ENCODE results near the gene FAM13B.
"Not testable (repeated sequence)": the region's sequence is repeated elsewhere in the genome, so short reads cannot be mapped to it uniquely, and the experiment has no call there.

Gene FAM13B

DNA sequence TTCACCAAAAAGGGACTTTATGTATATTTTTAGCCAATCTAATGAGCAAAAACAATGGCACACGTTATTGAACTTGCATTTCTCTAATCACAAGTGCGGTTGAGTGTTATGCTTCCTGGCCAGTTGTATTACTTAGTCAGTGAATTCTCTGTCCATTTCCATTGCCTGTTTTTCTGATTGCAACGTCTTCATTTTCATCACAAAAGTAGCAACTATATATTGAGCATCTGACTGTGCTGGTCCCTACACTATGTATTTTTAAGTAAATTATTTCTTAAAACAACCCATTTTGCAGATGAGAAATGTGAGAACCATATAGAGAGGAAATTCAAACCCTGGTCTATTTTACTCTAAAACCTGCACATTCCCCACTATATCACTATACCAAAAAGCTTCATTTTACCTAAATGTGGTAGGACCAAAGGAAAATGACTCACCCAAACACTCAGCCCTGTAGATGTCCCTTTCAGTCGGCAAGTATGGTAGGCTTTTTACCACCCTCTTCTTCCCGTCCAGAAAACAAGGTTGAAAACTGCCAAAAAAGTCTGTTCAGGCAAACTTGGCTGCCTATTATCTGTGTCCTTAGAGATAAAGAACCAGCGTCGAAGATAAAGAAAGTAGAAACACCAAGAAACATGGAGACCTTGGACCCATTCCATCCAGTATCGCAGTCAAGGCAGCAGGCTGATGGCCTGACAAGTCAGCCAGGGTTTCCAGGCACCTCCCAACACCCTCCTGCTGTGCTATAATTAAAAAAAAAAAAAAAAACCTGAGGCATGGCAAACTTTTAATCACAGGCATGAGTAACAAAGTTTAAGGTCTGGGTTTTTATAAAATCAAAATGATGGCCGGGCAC lies 18.8 kb upstream of the FAM13B start:
- POLR2A ChIA-PET, result no interaction called here
- TF ChIP-seq CTCF (IDR thresholded peaks at IDR 0.05; ENCODE audit: insufficient read depth, low read length, missing control alignments), result no peak
- no peak overlapping the region for H3K4me3 ChIP-seq (ENCODE audit: low read depth, low read length)
- no peak for DNase-seq (ENCODE audit: low read depth, low spot score)
- CTCF ChIA-PET, result interaction anchor here (0.8 to 2.4 kb wide), 4 partner anchors 16 to 82 kb away, joined by 4 to 21 read pairs (median 6); no protein-coding TSS in a partner anchor

DNA sequence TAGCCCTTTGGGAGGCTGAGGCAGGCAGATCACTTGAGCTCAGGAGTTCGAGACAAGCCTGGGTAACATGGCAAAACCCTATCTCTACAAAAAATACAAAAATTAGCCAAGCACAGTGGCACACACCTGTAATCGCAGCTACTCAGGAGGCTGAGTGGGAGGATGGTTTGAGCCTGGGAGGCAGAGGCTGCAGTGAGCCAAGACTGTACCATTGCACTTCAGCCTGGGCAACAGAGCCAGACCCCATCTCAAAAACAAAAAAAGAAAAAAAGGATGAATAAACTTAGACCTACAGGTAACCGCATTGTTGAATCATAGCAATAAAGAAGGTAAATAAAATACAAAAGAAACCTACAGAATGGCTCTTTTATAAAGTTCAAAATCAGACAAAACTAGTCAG lies 12.4 kb upstream of the FAM13B start:
- DNase-seq (ENCODE audit: low read depth, low spot score); POLR2A ChIA-PET; H3K4me3 ChIP-seq (ENCODE audit: low read depth, low read length): not testable (repeated sequence)
- CTCF ChIA-PET, result interaction anchor here (6.3 to 18.8 kb wide), 2 partner anchors 10 to 19 kb away, joined by 47 to 444 read pairs; partner anchors contain the start of gene FAM13B

DNA sequence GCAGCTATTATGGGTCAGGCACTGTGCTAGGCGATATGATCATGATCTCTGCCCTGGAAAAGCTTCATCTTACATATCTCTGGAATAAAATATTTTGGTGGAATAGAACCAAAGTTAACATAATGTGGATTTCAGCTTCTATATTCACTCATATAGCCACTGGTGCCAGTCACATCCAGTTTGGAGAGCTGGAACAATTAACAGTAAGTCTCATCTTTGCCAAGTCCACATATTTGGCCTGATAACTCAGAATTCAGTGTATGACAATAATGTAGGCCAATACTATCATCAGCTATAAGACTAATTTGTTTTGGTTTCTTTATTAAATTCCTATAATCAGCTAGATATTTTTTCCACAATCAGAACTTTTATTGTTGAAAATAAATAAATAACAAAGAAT lies 5.9 kb upstream of the FAM13B start:
- POLR2A ChIA-PET, result no interaction called here
- CTCF ChIA-PET, result interaction anchor here (0.8 to 18.8 kb wide), 10 partner anchors 10 to 260 kb away, joined by 3 to 444 read pairs (median 5); no protein-coding TSS in a partner anchor
- H3K4me3 ChIP-seq (ENCODE audit: low read depth, low read length), result no peak overlapping the region
- TF ChIP-seq CTCF (IDR thresholded peaks at IDR 0.05; ENCODE audit: insufficient read depth, low read length, missing control alignments), result no peak
- DNase-seq (ENCODE audit: low read depth, low spot score), result no peak

DNA sequence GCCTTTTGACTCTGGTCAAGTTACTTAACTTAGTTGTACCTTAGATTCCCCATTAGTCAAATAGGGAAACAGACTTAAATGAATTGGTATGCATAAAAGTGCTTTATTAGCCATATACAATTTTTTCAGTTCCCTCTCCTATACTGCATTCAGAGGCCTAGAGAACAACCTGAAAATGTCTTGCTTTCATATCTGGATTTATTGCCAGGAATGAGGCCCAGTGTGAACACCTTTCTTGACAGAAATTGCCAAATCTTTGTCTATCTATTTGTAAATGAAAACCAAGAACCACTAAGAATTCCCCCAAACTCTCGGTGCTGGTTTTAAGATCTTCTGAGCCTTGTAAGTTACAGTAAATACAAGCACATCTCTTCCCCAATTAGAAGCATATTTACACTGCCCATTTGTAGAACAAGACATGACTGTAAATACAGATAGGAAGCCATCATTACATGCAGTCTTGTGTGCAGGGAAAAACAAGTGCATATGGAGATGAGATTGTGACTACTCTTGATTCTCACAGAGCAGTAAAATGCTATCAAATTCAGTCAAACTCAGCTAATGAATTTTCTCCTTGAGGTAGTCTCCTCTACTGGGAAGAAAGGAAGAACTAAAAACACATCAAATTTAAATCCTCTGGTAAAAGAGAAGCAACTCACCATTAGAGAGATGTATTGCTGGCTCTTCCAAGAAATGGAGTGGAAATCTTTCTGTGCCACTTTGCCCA lies 5.2 kb upstream of the FAM13B start:
- H3K4me3 ChIP-seq (ENCODE audit: low read depth, low read length), result no peak overlapping the region
- TF ChIP-seq CTCF (IDR thresholded peaks at IDR 0.05; ENCODE audit: insufficient read depth, low read length, missing control alignments), result no peak
- ChIA-PET CTCF (interaction anchor here (0.9 to 18.8 kb wide), 11 partner anchors 9 to 259 kb away, joined by 3 to 444 read pairs (median 7); no protein-coding TSS in a partner anchor), POLR2A (no interaction called here)
- DNase-seq (ENCODE audit: low read depth, low spot score), result no peak

- ChIA-PET POLR2A (no interaction called here), CTCF (interaction anchor here (1.7 to 18.8 kb wide), 14 partner anchors 7 to 258 kb away, joined by 3 to 444 read pairs (median 15); no protein-coding TSS in a partner anchor)
- no peak for DNase-seq (ENCODE audit: low read depth, low spot score)
- no peak overlapping the region for H3K4me3 ChIP-seq (ENCODE audit: low read depth, low read length)
- TF ChIP-seq CTCF (IDR thresholded peaks at IDR 0.05; ENCODE audit: insufficient read depth, low read length, missing control alignments), result no peak
Measured at GRCh38 chr5:138037271-138037670, 4.4 kb upstream of the FAM13B start.

DNA sequence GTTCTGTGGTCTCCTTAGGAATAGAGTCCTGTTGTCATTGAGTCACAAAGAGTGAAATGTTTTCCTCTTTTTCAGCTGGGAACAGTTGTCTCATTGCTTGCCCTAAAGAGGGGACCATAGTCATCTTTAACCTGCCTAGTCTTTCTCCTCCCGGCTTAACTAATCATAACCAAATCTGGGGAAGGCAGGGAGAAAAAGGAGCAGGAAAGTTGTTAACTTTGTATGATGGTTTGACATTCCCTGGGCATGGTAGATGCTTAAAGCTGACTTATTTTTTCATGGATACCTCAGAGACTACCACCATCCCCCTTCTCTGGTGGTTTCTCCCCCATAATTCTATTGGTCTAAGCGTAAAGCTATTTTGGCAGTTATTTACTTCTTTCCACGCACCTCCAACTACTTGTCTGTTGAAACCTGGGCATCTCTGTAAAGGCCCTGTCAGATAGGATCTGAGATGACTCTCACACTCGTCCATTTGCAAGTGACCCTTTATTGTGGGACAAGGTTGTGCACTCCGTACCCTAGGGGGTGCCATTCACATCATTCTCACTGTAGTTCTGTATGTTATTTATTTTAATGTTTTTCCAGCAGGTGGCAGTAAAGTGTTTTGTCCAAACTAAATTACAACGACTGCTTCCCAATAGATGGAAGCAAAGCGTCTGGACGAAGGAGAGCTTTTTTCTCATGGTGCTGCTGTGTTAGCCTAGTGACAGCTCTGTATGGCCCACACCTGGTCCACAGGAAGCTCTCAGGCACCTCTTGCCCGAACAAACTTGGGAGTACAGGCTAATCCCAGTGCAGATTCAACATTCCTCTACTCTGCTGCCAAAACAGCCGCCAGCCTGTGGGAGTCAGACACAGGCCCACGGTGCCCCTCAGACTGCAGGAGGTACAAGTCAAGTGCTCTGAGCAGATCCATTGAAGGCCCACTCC lies 3.0 kb upstream of the FAM13B start:
- CTCF ChIA-PET, result interaction anchor here (0.6 to 18.8 kb wide), 58 partner anchors 9 to 406 kb away, joined by 3 to 444 read pairs (median 5); partner anchors contain the start of genes BRD8, NME5 and WNT8A
- POLR2A ChIA-PET, result interaction anchor here (0.6 kb wide), 1 partner anchor 20 kb away, joined by 3 read pairs; no protein-coding TSS in a partner anchor
- no peak overlapping the region for H3K4me3 ChIP-seq (ENCODE audit: low read depth, low read length)
- TF ChIP-seq CTCF (IDR thresholded peaks at IDR 0.05; ENCODE audit: insufficient read depth, low read length, missing control alignments), result peak; percentile 61
- peak; percentile 59 for DNase-seq (ENCODE audit: low read depth, low spot score)
